HepG2 (cell line): ENCODE measurements around the gene TMEM217. TPM values are rescaled to one million over a fixed set of nuclear protein-coding genes. Genes with fewer than 3 reads are reported as not detected.

Source experiments
- ASH2L ChIP-seq: fragments of 300-600, 200-600 bp; sonication (generic); IDR thresholded peaks from 2 replicates; pipeline ENCODE4 v1.7.0; 2017; ENCODE audit warnings: low read depth, mild to moderate bottlenecking, moderate library complexity, mixed read lengths, low read length; ENCODE audit not compliant: insufficient read length
- FOSL2 ChIP-seq: sonication (generic); formaldehyde crosslinking; IDR thresholded peaks from 2 replicates; pipeline ENCODE4 v1.4.0; 2020; ENCODE audit warnings: missing genetic modification reagents
- MAFF ChIP-seq: IDR thresholded peaks from 2 replicates; pipeline ENCODE4 v1.6.1; 2011; ENCODE audit warnings: low read depth, low read length, improper control_type of control experiment
- MLLT10 ChIP-seq: sonication (generic); formaldehyde crosslinking; IDR thresholded peaks from 2 replicates; pipeline ENCODE4 v1.4.0; 2020; ENCODE audit warnings: missing genetic modification reagents
- NFE2L2 ChIP-seq: fragments of 150-350 bp; IDR thresholded peaks from 2 replicates; pipeline ENCODE4 v1.6.1; 2014; ENCODE audit warnings: low read length
- PHF8 ChIP-seq: sonication (generic); formaldehyde crosslinking; IDR thresholded peaks from 2 replicates; pipeline ENCODE4 v1.5.0; 2020; ENCODE audit warnings: missing genetic modification reagents
- PLRG1 ChIP-seq: fragments of 450-650 bp; conservative IDR thresholded peaks from 2 replicates; pipeline ENCODE4 v1.6.1; 2016
- RFXAP ChIP-seq: sonication (generic); formaldehyde crosslinking; IDR thresholded peaks from 2 replicates; pipeline ENCODE4 v1.4.0; 2020; ENCODE audit warnings: missing genetic modification reagents, borderline replicate concordance
- SYNCRIP ChIP-seq: fragments of 200-400 bp; formaldehyde crosslinking; IDR thresholded peaks from 2 replicates; pipeline ENCODE4 v1.6.1; 2018; ENCODE audit warnings: mild to moderate bottlenecking, low read depth, low read length; ENCODE audit not compliant: insufficient read depth
- XBP1 ChIP-seq: sonication (generic); formaldehyde crosslinking; IDR thresholded peaks from 2 replicates; pipeline ENCODE4 v1.5.0; 2020; ENCODE audit warnings: missing genetic modification reagents
- ZFP36 ChIP-seq: fragments of 150-350 bp; IDR thresholded peaks from 2 replicates; pipeline ENCODE4 v1.6.1; 2018; ENCODE audit warnings: borderline replicate concordance, low read length, low read depth; ENCODE audit not compliant: partially characterized antibody
- ZNF17 ChIP-seq: sonication (generic); formaldehyde crosslinking; IDR thresholded peaks from 2 replicates; pipeline ENCODE4 v1.5.0; 2020; ENCODE audit warnings: mild to moderate bottlenecking, missing genetic modification reagents
- ZNF230 ChIP-seq: sonication (generic); formaldehyde crosslinking; IDR thresholded peaks from 2 replicates; pipeline ENCODE4 v1.4.0; 2020; ENCODE audit warnings: mild to moderate bottlenecking, missing genetic modification reagents
- ZNF460 ChIP-seq: sonication (generic); formaldehyde crosslinking; IDR thresholded peaks from 2 replicates; pipeline ENCODE4 v1.5.1; 2020; ENCODE audit warnings: missing genetic modification reagents, mild to moderate bottlenecking, borderline replicate concordance
- ZNF570 ChIP-seq: sonication (generic); formaldehyde crosslinking; IDR thresholded peaks from 2 replicates; pipeline ENCODE4 v1.4.0; 2020; ENCODE audit warnings: mild to moderate bottlenecking, missing genetic modification reagents, borderline replicate concordance
- ZNF7 ChIP-seq: IDR thresholded peaks from 2 replicates; pipeline ENCODE4 v1.6.1; 2016; ENCODE audit warnings: missing biosample characterization, missing genetic modification reagents
- ZNF879 ChIP-seq: sonication (generic); formaldehyde crosslinking; IDR thresholded peaks from 2 replicates; pipeline ENCODE4 v1.8.1; 2023; ENCODE audit warnings: missing genetic modification reagents
- ZSCAN21 ChIP-seq: sonication (generic); formaldehyde crosslinking; IDR thresholded peaks from 2 replicates; pipeline ENCODE4 v1.8.0; 2022; ENCODE audit warnings: mild to moderate bottlenecking, missing genetic modification reagents, moderate library complexity, borderline replicate concordance
- polyA plus RNA-seq, 8 experiments: library from polyadenylated mRNA; depleted of rRNA in 3 of 8; stranded (reverse) in 7 of 8; unstranded in 1 of 8; fragments of >200 nt; fragmentation: Illumina TruSeq in 4 of 8; extraction: Trizol in 4 of 8; gene quantifications; 2 replicates each; pipeline versions ENCODE4 v1.2.1 to v1.2.3, GENCODE V29; 2011 to 2016; ENCODE audit warnings: low read depth in 4 of 8, missing spikeins in 1 of 8, mixed read lengths in 1 of 8; ENCODE audit not compliant: insufficient read depth in 1 of 8
- total RNA-seq, 5 experiments: library from RNA; depleted of rRNA; stranded (reverse); fragments of >200 nt; fragmentation: Illumina TruSeq; extraction: Trizol; gene quantifications; 2 replicates each; pipeline ENCODE4 v1.2.3, GENCODE V29; 2016; ENCODE audit warnings: low read depth in 1 of 5
- TF ChIP-seq, protein P1 (sequence below): sonication (generic); formaldehyde crosslinking; IDR thresholded peaks from 2 replicates; pipeline ENCODE4 v1.5.1; 2020; ENCODE audit warnings: missing genetic modification reagents, mild to moderate bottlenecking, borderline replicate concordance
- TF ChIP-seq, protein P2 (sequence below): sonication (generic); formaldehyde crosslinking; IDR thresholded peaks from 2 replicates; pipeline ENCODE4 v1.8.1; 2023; ENCODE audit warnings: mild to moderate bottlenecking, inconsistent platforms, moderate library complexity, missing genetic modification reagents, borderline replicate concordance
- TF ChIP-seq, protein P3 (sequence below): IDR thresholded peaks from 2 replicates; pipeline ENCODE4 v1.6.1; 2016; ENCODE audit warnings: low read depth, borderline replicate concordance
- TF ChIP-seq, protein P4 (sequence below): IDR thresholded peaks from 2 replicates; pipeline ENCODE4 v1.6.1; 2012; ENCODE audit warnings: low read length, improper control_type of control experiment

The TMEM217 gene
- total and polyA plus RNA-seq, 2 of the 13 experiments (the other 11 are each of a cell fraction or from before 2014, with no cell fraction given), result 2.3 to 3.4 TPM

DNA sequence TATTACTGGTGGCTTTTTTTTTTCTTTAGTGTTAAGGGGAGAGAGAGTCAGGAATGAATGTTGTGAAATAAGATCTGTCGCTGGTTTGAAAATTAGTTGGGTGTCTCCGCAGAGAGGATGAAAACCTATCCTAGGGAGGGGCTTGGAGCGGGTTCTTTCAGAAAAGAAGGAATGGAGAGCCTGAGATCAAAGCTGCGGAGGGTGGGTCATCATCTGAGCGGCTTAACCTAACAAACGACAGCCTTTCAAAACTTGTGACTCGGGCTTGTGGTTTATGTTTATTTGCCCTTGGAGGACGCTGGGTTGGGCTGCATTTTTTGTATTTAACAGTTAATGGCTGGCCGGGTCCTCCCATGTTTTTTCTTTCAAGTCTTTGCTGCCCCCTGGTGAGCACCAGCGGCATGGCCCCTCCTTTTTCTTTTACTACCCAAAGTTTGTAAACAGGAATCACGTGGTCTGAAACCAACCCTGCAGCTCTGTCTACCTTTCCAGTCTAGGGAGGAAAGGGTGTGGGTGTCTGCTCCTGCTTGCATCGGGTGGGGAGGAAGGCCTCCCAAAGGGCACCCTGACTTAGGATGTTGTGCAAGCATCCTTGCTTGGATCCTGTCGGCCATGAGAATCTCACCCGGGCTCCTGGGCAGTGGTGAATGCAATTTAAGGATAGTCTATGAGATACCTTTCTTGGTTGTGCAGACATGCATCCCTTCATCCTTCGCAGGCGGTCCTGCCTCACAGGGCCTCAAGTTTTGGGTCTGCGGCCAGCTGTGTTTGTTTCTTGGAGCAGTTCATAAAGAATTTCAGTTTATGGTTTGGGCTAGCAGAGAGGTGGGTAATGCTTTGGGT lies 85.8 kb downstream of the TMEM217 start (continued):
- TF ChIP-seq, protein P1, sequence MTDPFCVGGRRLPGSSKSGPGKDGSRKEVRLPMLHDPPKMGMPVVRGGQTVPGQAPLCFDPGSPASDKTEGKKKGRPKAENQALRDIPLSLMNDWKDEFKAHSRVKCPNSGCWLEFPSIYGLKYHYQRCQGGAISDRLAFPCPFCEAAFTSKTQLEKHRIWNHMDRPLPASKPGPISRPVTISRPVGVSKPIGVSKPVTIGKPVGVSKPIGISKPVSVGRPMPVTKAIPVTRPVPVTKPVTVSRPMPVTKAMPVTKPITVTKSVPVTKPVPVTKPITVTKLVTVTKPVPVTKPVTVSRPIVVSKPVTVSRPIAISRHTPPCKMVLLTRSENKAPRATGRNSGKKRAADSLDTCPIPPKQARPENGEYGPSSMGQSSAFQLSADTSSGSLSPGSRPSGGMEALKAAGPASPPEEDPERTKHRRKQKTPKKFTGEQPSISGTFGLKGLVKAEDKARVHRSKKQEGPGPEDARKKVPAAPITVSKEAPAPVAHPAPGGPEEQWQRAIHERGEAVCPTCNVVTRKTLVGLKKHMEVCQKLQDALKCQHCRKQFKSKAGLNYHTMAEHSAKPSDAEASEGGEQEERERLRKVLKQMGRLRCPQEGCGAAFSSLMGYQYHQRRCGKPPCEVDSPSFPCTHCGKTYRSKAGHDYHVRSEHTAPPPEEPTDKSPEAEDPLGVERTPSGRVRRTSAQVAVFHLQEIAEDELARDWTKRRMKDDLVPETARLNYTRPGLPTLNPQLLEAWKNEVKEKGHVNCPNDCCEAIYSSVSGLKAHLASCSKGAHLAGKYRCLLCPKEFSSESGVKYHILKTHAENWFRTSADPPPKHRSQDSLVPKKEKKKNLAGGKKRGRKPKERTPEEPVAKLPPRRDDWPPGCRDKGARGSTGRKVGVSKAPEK (CRISPR knock-in tag), result no peak
- TF ChIP-seq ZNF460 (CRISPR knock-in tag), result no peak; the same call in 1 of the 2 replicates
- TF ChIP-seq PHF8, result no peak
- no peak for TF ChIP-seq ZNF879 (CRISPR knock-in tag)
- peak; percentile 18 for TF ChIP-seq ASH2L
- TF ChIP-seq RFXAP (CRISPR knock-in tag), result peak; percentile 91; the same call in 1 of the 2 replicates
- TF ChIP-seq XBP1 (CRISPR knock-in tag), result no peak
- TF ChIP-seq, protein P2, sequence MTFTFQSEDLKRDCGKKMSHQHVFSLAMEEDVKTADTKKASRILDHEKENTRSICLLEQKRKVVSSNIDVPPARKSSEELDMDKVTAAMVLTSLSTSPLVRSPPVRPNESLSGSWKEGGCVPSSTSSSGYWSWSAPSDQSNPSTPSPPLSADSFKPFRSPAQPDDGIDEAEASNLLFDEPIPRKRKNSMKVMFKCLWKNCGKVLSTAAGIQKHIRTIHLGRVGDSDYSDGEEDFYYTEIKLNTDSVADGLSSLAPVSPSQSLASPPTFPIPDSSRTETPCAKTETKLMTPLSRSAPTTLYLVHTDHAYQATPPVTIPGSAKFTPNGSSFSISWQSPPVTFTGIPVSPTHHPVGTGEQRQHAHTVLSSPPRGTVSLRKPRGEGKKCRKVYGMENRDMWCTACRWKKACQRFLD, result 0 out of 2 replicates have a peak, but pooled peaks have one; percentile 36
- TF ChIP-seq, protein P3, sequence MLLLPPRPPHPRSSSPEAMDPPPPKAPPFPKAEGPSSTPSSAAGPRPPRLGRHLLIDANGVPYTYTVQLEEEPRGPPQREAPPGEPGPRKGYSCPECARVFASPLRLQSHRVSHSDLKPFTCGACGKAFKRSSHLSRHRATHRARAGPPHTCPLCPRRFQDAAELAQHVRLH (CRISPR knock-in tag), result peak; percentile 80; the same call in 1 of the 2 replicates
- no peak for TF ChIP-seq ZNF570
- TF ChIP-seq ZNF230 (CRISPR knock-in tag), result 0 out of 2 replicates have a peak, but pooled peaks have one; percentile 32
- TF ChIP-seq ZSCAN21 (CRISPR knock-in tag), result no peak
- TF ChIP-seq ZFP36, result no peak
- TF ChIP-seq SYNCRIP, result no peak
- no peak for TF ChIP-seq ZNF7 (CRISPR knock-in tag)
- TF ChIP-seq FOSL2, result peak; percentile 90
- TF ChIP-seq, protein P4, sequence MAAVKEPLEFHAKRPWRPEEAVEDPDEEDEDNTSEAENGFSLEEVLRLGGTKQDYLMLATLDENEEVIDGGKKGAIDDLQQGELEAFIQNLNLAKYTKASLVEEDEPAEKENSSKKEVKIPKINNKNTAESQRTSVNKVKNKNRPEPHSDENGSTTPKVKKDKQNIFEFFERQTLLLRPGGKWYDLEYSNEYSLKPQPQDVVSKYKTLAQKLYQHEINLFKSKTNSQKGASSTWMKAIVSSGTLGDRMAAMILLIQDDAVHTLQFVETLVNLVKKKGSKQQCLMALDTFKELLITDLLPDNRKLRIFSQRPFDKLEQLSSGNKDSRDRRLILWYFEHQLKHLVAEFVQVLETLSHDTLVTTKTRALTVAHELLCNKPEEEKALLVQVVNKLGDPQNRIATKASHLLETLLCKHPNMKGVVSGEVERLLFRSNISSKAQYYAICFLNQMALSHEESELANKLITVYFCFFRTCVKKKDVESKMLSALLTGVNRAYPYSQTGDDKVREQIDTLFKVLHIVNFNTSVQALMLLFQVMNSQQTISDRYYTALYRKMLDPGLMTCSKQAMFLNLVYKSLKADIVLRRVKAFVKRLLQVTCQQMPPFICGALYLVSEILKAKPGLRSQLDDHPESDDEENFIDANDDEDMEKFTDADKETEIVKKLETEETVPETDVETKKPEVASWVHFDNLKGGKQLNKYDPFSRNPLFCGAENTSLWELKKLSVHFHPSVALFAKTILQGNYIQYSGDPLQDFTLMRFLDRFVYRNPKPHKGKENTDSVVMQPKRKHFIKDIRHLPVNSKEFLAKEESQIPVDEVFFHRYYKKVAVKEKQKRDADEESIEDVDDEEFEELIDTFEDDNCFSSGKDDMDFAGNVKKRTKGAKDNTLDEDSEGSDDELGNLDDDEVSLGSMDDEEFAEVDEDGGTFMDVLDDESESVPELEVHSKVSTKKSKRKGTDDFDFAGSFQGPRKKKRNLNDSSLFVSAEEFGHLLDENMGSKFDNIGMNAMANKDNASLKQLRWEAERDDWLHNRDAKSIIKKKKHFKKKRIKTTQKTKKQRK, result no peak
- TF ChIP-seq NFE2L2, result no peak
- TF ChIP-seq MLLT10 (CRISPR knock-in tag), result no peak
- TF ChIP-seq ZNF17, result no peak
- TF ChIP-seq PLRG1, result no peak
- no peak for TF ChIP-seq MAFF
